Right lobe of liver (tissue), 6 donors: ENCODE data around the gene OR2T11. TPM values are rescaled to one million over a fixed set of nuclear protein-coding genes. Genes with fewer than 3 reads are reported as not detected.
"Not testable (repeated sequence)": the region's sequence is repeated elsewhere in the genome, so short reads cannot be mapped to it uniquely, and the experiment has no call there.

ENCODE experiments used
- ATAC-seq, 4 donors: fragments of 200-7000 bp; cut with Tn5 transposase; one replicate each; pipeline ENCODE4 v1.9.1; 2020; ENCODE audit warnings: mild to moderate bottlenecking in 4 of 4, moderate library complexity in 4 of 4
- DNase-seq, 3 donors: peaks; one replicate each; pipeline ENCODE4 v3.0.0-alpha.2; 2020
- H3K27ac ChIP-seq, 3 donors: fragments of 200-600 bp; one replicate each; pipeline ENCODE4 v1.8.0; 2022
- H3K27me3 ChIP-seq, 2 donors: fragments of 200-600 bp; one replicate each; pipeline ENCODE4 v1.8.0; 2022
- H3K36me3 ChIP-seq, 4 donors: fragments of 200-600 bp; sonication (generic) in 1 of 4; one replicate each; pipeline versions ENCODE4 v1.5.1 to v1.8.0; 2017 to 2022; ENCODE audit warnings: control low read depth in 1 of 4
- H3K4me1 ChIP-seq, 4 donors: fragments of 200-600 bp; sonication (generic) in 1 of 4; one replicate each; pipeline versions ENCODE4 v1.5.1 to v1.8.0; 2017 to 2022; ENCODE audit warnings: control low read depth in 1 of 4
- H3K4me3 ChIP-seq, 3 donors: fragments of 200-600 bp; one replicate each; pipeline ENCODE4 v1.8.0; 2022
- H3K9me3 ChIP-seq, 4 donors: fragments of 200-600 bp; sonication (generic) in 1 of 4; one replicate each; pipeline versions ENCODE4 v1.5.1 to v1.8.0; 2017 to 2022; ENCODE audit warnings: control low read depth in 1 of 4
- POLR2A ChIP-seq: fragments of 450-650 bp; IDR thresholded peaks from one replicate; pipeline ENCODE4 v1.6.1; 2017; ENCODE audit warnings: antibody characterized with exemption, mild to moderate bottlenecking
- WGBS: methylation state at CpG from one replicate; pipeline ENCODE4 v1.1.6; 2018; ENCODE audit warnings: low coverage, low lambda C conversion rate; ENCODE audit not compliant: insufficient coverage; ENCODE audit errors: missing lambda C conversion rate; 5-methylcytosine and 5-hydroxymethylcytosine counted together
- intact Hi-C, 2 donors: fragments of 100-400 bp; cut with DNase I; formaldehyde crosslinking; loops; one replicate each; pipeline versions ENCODE4 v1.11.2 to v1.14.1; 2022
- long read RNA-seq: library from polyadenylated mRNA; unstranded; transcript quantifications from one replicate; pipeline ENCODE4 v2.0.0, GENCODE V29; 2019
- total RNA-seq, 6 experiments: library from RNA; depleted of rRNA in 2 of 6; stranded (reverse); fragments of >200 nt in 2 of 6; fragmentation: NEBNext Ultra II Directional in 3 of 6; extraction: Animal tissue kit (Norgen Biotek cat#: 25700) in 3 of 6; gene quantifications; one replicate each; pipeline versions ENCODE4 v1.1.0 to v1.2.4, GENCODE V29; 2016 to 2023
- TF ChIP-seq, protein P1 (sequence below), 4 donors: fragments of 200-600 bp in 3 of 4; fragments of 450-650 bp in 1 of 4; IDR thresholded peaks; one replicate each; pipeline versions ENCODE4 v1.5.1 to v1.8.0; 2016 to 2022; ENCODE audit warnings: antibody characterized with exemption in 4 of 4, mild to moderate bottlenecking in 2 of 4
- donor health status: DM: no; HTN: yes; CAD: no.
- donor health status: DM: no; HTN: no; CAD: no.
- donor health status: DM: no; HTN: no; CAD: no.
- donor health status: DM: no; HTN: yes; CAD: no.
- donor health status: DM: no; HTN: yes; CAD: no.

OR2T11 gene
- not detected for total RNA-seq
- long read RNA-seq, result 0 reads

GRCh38 chr1:248634991-248635390 lies at the start of gene OR2T11:
Gene OR2T11 (minus strand): TSS chr1:248635091. CDS start chr1:248627128, 7,963 bp downstream.
- intact Hi-C loops, H3K27me3 ChIP-seq, H3K4me3 ChIP-seq, H3K4me1 ChIP-seq, DNase-seq, H3K9me3 ChIP-seq, H3K36me3 ChIP-seq, H3K27ac ChIP-seq: not testable (repeated sequence)
- WGBS, result no CpG with 5 or more reads among the region's 2 CpGs
- peak in 3 of 4 donors; percentile 32 to 33 (median 33) for ATAC-seq

GRCh38 chr1:248681651-248682050 lies 46.8 kb upstream of the OR2T11 start:
- WGBS, result 55% methylated on average over 6 of the region's 8 CpGs
- ATAC-seq (no peak), DNase-seq (no peak)
- H3K27me3 ChIP-seq, result no peaks in the 10 kb centered on the region
- no peak for TF ChIP-seq POLR2A
- TF ChIP-seq, protein P1, sequence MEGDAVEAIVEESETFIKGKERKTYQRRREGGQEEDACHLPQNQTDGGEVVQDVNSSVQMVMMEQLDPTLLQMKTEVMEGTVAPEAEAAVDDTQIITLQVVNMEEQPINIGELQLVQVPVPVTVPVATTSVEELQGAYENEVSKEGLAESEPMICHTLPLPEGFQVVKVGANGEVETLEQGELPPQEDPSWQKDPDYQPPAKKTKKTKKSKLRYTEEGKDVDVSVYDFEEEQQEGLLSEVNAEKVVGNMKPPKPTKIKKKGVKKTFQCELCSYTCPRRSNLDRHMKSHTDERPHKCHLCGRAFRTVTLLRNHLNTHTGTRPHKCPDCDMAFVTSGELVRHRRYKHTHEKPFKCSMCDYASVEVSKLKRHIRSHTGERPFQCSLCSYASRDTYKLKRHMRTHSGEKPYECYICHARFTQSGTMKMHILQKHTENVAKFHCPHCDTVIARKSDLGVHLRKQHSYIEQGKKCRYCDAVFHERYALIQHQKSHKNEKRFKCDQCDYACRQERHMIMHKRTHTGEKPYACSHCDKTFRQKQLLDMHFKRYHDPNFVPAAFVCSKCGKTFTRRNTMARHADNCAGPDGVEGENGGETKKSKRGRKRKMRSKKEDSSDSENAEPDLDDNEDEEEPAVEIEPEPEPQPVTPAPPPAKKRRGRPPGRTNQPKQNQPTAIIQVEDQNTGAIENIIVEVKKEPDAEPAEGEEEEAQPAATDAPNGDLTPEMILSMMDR (IDR thresholded peaks at IDR 0.05), result no peak
- no peaks in the 10 kb centered on the region for H3K9me3 ChIP-seq
- intact Hi-C loops, result no loop called here
- no peaks in the 10 kb centered on the region for H3K4me1 ChIP-seq
- no peaks in the 10 kb centered on the region for H3K36me3 ChIP-seq
- no peak overlapping the region for H3K4me3 ChIP-seq
- no peak overlapping the region for H3K27ac ChIP-seq

DNA sequence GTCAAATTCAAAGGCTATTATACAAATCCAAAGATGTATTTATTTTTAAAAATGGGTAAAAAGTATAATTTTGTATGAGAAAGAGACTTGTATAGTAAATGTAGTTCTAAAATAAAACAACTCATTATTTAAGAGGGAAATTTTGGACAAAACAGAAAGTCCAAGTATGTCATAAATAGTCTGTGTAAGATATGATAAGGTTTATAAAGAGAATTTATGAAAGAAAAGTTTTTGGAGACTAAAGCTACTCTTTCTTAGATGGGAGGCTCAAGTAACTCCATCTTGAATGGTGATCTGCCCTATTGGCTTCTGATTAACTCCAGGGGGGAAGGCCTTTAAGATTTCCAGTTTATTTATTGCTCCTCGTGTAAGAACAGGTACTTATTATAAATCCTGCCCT lies 35.1 kb upstream of the OR2T11 start:
- DNase-seq, result no peak
- TF ChIP-seq, protein P1 (IDR thresholded peaks at IDR 0.05), result no peak
- TF ChIP-seq POLR2A, result no peak
- intact Hi-C loops, result loop anchor here in 1 of 2 donors (10.0 kb wide), 1 partner anchor 55 kb away; no protein-coding TSS in a partner anchor
- 47% methylated on average over 1 of the region's 1 CpG for WGBS
- Histone ChIP-seq H3K4me1 (no peaks in the 10 kb centered on the region), H3K4me3 (no peak overlapping the region), H3K9me3 (peaks cover 0 to 6% (median 0%) of the 10 kb centered on the region in 4 donors), H3K27me3 (no peaks in the 10 kb centered on the region), H3K27ac (no peak overlapping the region), H3K36me3 (no peaks in the 10 kb centered on the region)
- no peak for ATAC-seq

DNA sequence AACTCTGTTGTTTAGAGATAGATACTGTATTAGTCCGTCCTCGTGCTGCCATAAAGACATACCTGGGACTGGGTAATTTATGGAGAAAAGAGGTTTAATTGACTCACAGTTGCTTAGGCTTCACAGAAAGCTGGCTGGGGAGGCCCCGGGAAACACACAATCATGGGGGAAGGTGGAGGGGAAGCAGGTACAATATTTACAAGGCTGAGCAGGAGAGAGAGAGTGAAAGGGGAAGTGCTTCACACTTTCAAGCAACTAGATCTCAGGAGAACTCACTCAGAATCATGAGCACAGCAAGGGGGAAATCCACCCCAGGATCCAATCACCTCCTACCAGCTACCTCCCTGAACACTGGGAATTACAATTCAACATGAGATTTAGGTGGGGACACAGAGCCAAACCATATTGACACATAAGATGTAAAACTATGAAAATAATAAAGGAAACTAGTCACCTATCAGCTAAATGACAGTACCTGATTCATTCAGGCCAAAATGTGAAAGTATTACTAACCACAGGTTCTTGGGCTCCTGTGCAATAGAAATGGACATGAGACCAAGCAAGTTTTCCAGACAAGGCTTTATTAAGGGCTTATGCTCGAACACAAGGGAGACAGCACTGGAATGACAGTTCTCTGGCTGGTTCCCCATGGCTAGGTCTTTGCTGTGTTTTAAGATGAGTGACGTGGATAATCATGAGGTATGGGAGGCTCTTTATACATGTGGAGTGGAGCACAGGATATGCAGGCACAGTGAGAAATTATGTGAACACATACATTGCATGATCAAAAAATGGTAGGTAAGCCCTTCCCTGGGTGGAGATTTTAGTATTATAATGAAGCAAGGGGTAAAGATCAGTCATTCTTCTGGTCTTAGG lies 28.8 kb upstream of the OR2T11 start:
- intact Hi-C loops, DNase-seq, H3K9me3 ChIP-seq, H3K4me1 ChIP-seq, H3K4me3 ChIP-seq, H3K27ac ChIP-seq, H3K27me3 ChIP-seq, ATAC-seq, H3K36me3 ChIP-seq: not testable (repeated sequence)
- 47% methylated on average over 5 of the region's 5 CpGs for WGBS

DNA sequence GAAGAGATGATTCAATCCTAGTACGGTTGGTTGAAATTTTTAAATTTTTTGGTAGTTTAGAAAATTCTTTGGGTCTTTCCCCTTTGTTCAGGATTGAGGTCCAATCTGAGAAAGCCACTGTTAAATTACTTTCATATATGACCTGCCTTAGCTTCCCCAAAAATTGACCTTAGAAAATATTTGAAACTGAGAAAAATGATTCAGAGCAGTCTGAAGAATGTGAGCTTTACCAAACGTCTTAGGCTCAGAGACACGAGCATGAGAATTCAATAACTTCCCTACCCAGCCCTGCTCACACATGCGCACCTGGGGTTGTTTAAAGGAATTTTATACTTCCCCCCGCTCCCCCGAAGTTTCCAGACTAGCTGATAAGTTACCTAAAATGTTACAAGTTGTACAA lies 21.9 kb upstream of the OR2T11 start:
- H3K4me1 ChIP-seq, H3K27me3 ChIP-seq, intact Hi-C loops, DNase-seq, ATAC-seq, H3K9me3 ChIP-seq, H3K27ac ChIP-seq, H3K4me3 ChIP-seq, H3K36me3 ChIP-seq: not testable (repeated sequence)
- 61% methylated on average over 3 of the region's 6 CpGs for WGBS

GRCh38 chr1:248655354-248655753 lies 20.5 kb upstream of the OR2T11 start, which contains the start of gene OR2T27:
Gene OR2T27 (minus strand): TSS chr1:248655528. CDS start chr1:248650884, 4,644 bp downstream.
- H3K27ac ChIP-seq, H3K4me1 ChIP-seq, intact Hi-C loops, H3K27me3 ChIP-seq, DNase-seq, H3K4me3 ChIP-seq, H3K36me3 ChIP-seq, H3K9me3 ChIP-seq, ATAC-seq: not testable (repeated sequence)
- WGBS, result no CpG with 5 or more reads among the region's 3 CpGs

GRCh38 chr1:248648770-248649536 lies 14.1 kb upstream of the OR2T11 start:
- no CpG with 5 or more reads among the region's 1 CpG for WGBS
- H3K9me3 ChIP-seq, ATAC-seq, H3K4me1 ChIP-seq, DNase-seq, H3K27me3 ChIP-seq, H3K36me3 ChIP-seq, H3K4me3 ChIP-seq, H3K27ac ChIP-seq, intact Hi-C loops: not testable (repeated sequence)

DNA sequence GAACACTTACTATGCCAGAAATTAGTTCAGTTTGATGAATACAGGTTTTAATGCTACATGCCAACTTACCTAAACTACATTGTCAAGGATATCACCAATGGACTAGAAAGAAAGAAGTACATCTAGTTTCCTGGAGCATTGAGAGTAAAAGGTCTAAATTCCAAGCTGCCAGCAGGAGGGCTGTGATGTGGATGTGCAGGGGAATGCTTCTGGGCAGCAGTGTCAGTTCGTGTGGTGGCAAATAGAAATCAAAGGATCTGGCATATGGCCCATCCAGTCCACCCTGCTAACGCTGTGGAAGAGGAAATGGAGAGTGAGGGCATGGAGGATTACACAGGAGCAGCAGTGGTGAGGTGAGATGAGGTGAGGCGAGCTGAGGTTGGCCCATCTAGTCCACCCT lies 10.3 kb upstream of the OR2T11 start, which contains the start of gene OR2T35:
OR2T35 (minus strand) TSS at position 101 of the 400 bp plus-strand sequence. CDS start 6,020 bp downstream, outside the sequence.
- 83% methylated on average over 1 of the region's 3 CpGs for WGBS
- H3K4me1 ChIP-seq, H3K27ac ChIP-seq, H3K4me3 ChIP-seq, ATAC-seq, H3K9me3 ChIP-seq, H3K27me3 ChIP-seq, DNase-seq, H3K36me3 ChIP-seq, intact Hi-C loops: not testable (repeated sequence)
